ENCODE data around the gene LRIG3.

GRCh38 chr12:58871556-58871955 is 48.7 kb downstream of the LRIG3 start:
- no peak for TF ChIP-seq MAX (IDR thresholded peaks at IDR 0.05; ENCODE audit: insufficient read depth, insufficient read length)
- no peak for TF ChIP-seq POLR2A (IDR thresholded peaks at IDR 0.05; ENCODE audit: low read depth, low read length)
- TF ChIP-seq CTCF (IDR thresholded peaks at IDR 0.05; ENCODE audit: extremely low read depth in 1 of 2, insufficient read depth in 1 of 2, low read depth in 1 of 2, low read length in 2 of 2), result no peak
- TF ChIP-seq EZH2 (IDR thresholded peaks at IDR 0.05; ENCODE audit: borderline replicate concordance, low read depth, low read length, severe bottlenecking), result no peak

Data from endothelial cell of umbilical vein (primary cell).